ENCODE data around the gene SLC25A17.
"Not testable (repeated sequence)": the region's sequence is repeated elsewhere in the genome, so short reads cannot be mapped to it uniquely, and the experiment has no call there.

Gene SLC25A17

DNA sequence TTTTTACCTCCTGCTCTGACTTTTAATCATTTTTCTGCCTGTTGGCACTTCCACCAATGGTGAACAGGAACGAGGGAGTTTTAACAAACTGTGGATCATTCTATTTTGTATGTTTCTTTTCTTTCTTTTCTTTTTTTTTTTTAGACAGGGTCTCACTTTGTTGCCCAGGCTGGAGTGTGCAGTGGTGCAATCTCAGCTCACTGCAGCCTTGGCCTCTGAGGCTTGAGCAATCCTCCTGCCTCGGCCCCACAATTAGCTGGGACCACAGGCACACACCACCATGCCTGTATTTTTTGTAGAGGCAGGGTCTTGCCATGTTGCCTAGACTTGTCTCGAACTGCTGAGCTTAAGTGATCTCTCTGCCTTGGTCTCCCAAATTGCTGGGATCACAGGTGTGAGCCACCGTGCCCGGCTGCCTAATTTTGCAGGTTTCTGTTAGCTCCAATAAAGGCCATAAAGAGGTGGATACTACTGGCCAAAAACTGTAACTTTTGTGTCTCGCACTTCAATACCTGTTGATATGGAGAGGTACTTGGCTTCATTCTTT lies 59.8 kb downstream of the SLC25A17 start:
- H3K14ac ChIP-seq (ENCODE audit: low read length): no peak overlapping the region
- no peak overlapping the region for H4K91ac ChIP-seq (ENCODE audit: low read depth, low read length, poor library complexity)
- H3K9ac ChIP-seq (ENCODE audit: low read depth, low read length, poor library complexity): no peak overlapping the region
- H3K4ac ChIP-seq (ENCODE audit: low read length): no peak overlapping the region
- no peak overlapping the region for H2BK5ac ChIP-seq (ENCODE audit: low read length)
- no peak overlapping the region for H2BK120ac ChIP-seq (ENCODE audit: low read depth, low read length)
- H3K4me1 ChIP-seq (ENCODE audit: control insufficient read depth in 2 of 2, insufficient read depth in 1 of 2, low read depth in 1 of 2, low read length in 2 of 2): no peaks in the 10 kb centered on the region
- H3K27me3 ChIP-seq (ENCODE audit: control insufficient read depth in 3 of 3, insufficient read depth in 3 of 3, low read depth in 1 of 3, low read length in 3 of 3): no peaks in the 10 kb centered on the region
- H2BK15ac ChIP-seq (ENCODE audit: low read length): no peak overlapping the region
- no peak overlapping the region for H3K4me2 ChIP-seq (ENCODE audit: insufficient read depth, low read length, poor library complexity, severe bottlenecking)
- no peak overlapping the region for H3K23ac ChIP-seq (ENCODE audit: low read depth, low read length, poor library complexity)
- DNase-seq (ENCODE audit: low spot score): no peak
- H3K79me1 ChIP-seq (ENCODE audit: low read depth, low read length): no peaks in the 10 kb centered on the region
- H2BK12ac ChIP-seq (ENCODE audit: low read length): no peak overlapping the region
- no CpG with 5 or more reads among the region's 6 CpGs for WGBS, 2 donors (ENCODE audit: extremely low coverage in 2 of 2, insufficient read length in 2 of 2, insufficient replicate concordance in 1 of 2)
- H4K8ac ChIP-seq (ENCODE audit: low read depth, low read length): no peak overlapping the region
- no peak overlapping the region for H3K4me3 ChIP-seq (ENCODE audit: low read length in 2 of 2)
- no peak overlapping the region for H2AK5ac ChIP-seq (ENCODE audit: low read depth, low read length)
- H3K27ac ChIP-seq (replicated peaks; ENCODE audit: low read length): no peak overlapping the region
- H3K9me3 ChIP-seq (replicated peaks in 1 of 2; ENCODE audit: control insufficient read depth in 2 of 2, insufficient read depth in 1 of 2, low read depth in 1 of 2, low read length in 2 of 2): no peaks in the 10 kb centered on the region
- H2AFZ ChIP-seq (ENCODE audit: low read length): no peak overlapping the region
- H3K36me3 ChIP-seq (replicated peaks in 1 of 2; ENCODE audit: control insufficient read depth in 2 of 2, insufficient read depth in 2 of 2, low read length in 2 of 2): no peaks in the 10 kb centered on the region
- no peak overlapping the region for H3K18ac ChIP-seq (ENCODE audit: low read length)

DNA sequence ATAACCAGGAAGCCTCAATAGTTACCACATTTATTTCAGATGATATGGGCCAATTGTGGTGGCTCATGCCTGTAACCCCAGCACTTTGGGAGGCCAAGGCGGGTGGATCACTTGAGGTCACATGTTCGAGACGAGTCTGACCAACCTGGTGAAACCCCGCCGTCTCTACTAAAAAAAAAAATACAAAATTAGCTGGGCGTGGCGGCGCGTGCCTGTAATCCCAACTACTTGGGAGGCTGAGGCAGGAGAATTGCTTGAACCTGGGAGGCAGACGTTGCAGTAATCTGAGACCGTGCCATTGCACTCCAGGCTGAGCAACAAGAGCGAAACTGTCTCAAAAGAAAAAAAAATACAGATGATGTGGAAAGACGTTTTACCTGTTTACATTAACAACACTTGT lies 60.3 kb downstream of the SLC25A17 start:
- not testable (repeated sequence) for H2BK15ac ChIP-seq (ENCODE audit: low read length); H3K23ac ChIP-seq (ENCODE audit: low read depth, low read length, poor library complexity); H2AK5ac ChIP-seq (ENCODE audit: low read depth, low read length); H2AFZ ChIP-seq (ENCODE audit: low read length); H3K27me3 ChIP-seq (ENCODE audit: control insufficient read depth in 3 of 3, insufficient read depth in 3 of 3, low read depth in 1 of 3, low read length in 3 of 3); H3K79me1 ChIP-seq (ENCODE audit: low read depth, low read length); DNase-seq (ENCODE audit: low spot score); H3K18ac ChIP-seq (ENCODE audit: low read length); H3K4ac ChIP-seq (ENCODE audit: low read length); H3K4me3 ChIP-seq (ENCODE audit: low read length in 2 of 2); H3K4me2 ChIP-seq (ENCODE audit: insufficient read depth, low read length, poor library complexity, severe bottlenecking); H3K36me3 ChIP-seq (replicated peaks in 1 of 2; ENCODE audit: control insufficient read depth in 2 of 2, insufficient read depth in 2 of 2, low read length in 2 of 2); H4K8ac ChIP-seq (ENCODE audit: low read depth, low read length); H3K9ac ChIP-seq (ENCODE audit: low read depth, low read length, poor library complexity); H3K27ac ChIP-seq (replicated peaks; ENCODE audit: low read length); H3K4me1 ChIP-seq (ENCODE audit: control insufficient read depth in 2 of 2, insufficient read depth in 1 of 2, low read depth in 1 of 2, low read length in 2 of 2); H2BK120ac ChIP-seq (ENCODE audit: low read depth, low read length); H2BK5ac ChIP-seq (ENCODE audit: low read length); H2BK12ac ChIP-seq (ENCODE audit: low read length); H4K91ac ChIP-seq (ENCODE audit: low read depth, low read length, poor library complexity); H3K9me3 ChIP-seq (replicated peaks in 1 of 2; ENCODE audit: control insufficient read depth in 2 of 2, insufficient read depth in 1 of 2, low read depth in 1 of 2, low read length in 2 of 2); H3K14ac ChIP-seq (ENCODE audit: low read length)
- WGBS, 2 donors (ENCODE audit: extremely low coverage in 2 of 2, insufficient read length in 2 of 2, insufficient replicate concordance in 1 of 2): no CpG with 5 or more reads among the region's 13 CpGs

- Histone ChIP-seq H3K4ac (ENCODE audit: low read length) (no peak overlapping the region), H3K23ac (ENCODE audit: low read depth, low read length, poor library complexity) (no peak overlapping the region), H2AFZ (ENCODE audit: low read length) (no peak overlapping the region), H3K27ac (replicated peaks; ENCODE audit: low read length) (no peak overlapping the region), H4K91ac (ENCODE audit: low read depth, low read length, poor library complexity) (no peak overlapping the region), H3K4me1 (ENCODE audit: control insufficient read depth in 2 of 2, insufficient read depth in 1 of 2, low read depth in 1 of 2, low read length in 2 of 2) (peaks cover 0 to 1% of the 10 kb centered on the region in 2 donors), H2BK15ac (ENCODE audit: low read length) (no peak overlapping the region), H2AK5ac (ENCODE audit: low read depth, low read length) (no peak overlapping the region), H3K18ac (ENCODE audit: low read length) (no peak overlapping the region), H2BK5ac (ENCODE audit: low read length) (no peak overlapping the region), H3K9ac (ENCODE audit: low read depth, low read length, poor library complexity) (no peak overlapping the region), H2BK12ac (ENCODE audit: low read length) (no peak overlapping the region), H2BK120ac (ENCODE audit: low read depth, low read length) (no peak overlapping the region), H3K9me3 (replicated peaks in 1 of 2; ENCODE audit: control insufficient read depth in 2 of 2, insufficient read depth in 1 of 2, low read depth in 1 of 2, low read length in 2 of 2) (peaks cover 0 to 5% of the 10 kb centered on the region in 2 donors), H3K79me1 (ENCODE audit: low read depth, low read length) (no peaks in the 10 kb centered on the region), H3K27me3 (ENCODE audit: control insufficient read depth in 3 of 3, insufficient read depth in 3 of 3, low read depth in 1 of 3, low read length in 3 of 3) (no peaks in the 10 kb centered on the region), H3K36me3 (replicated peaks in 1 of 2; ENCODE audit: control insufficient read depth in 2 of 2, insufficient read depth in 2 of 2, low read length in 2 of 2) (no peaks in the 10 kb centered on the region), H4K8ac (ENCODE audit: low read depth, low read length) (no peak overlapping the region), H3K14ac (ENCODE audit: low read length) (no peak overlapping the region), H3K4me3 (ENCODE audit: low read length in 2 of 2) (no peak overlapping the region), H3K4me2 (ENCODE audit: insufficient read depth, low read length, poor library complexity, severe bottlenecking) (no peak overlapping the region)
- DNase-seq (ENCODE audit: low spot score): no peak
- no CpG with 5 or more reads among the region's 3 CpGs for WGBS, 2 donors (ENCODE audit: extremely low coverage in 2 of 2, insufficient read length in 2 of 2, insufficient replicate concordance in 1 of 2)
These were observed 60.8 kb downstream of the SLC25A17 start for GRCh38 chr22:40758390-40758789.

DNA sequence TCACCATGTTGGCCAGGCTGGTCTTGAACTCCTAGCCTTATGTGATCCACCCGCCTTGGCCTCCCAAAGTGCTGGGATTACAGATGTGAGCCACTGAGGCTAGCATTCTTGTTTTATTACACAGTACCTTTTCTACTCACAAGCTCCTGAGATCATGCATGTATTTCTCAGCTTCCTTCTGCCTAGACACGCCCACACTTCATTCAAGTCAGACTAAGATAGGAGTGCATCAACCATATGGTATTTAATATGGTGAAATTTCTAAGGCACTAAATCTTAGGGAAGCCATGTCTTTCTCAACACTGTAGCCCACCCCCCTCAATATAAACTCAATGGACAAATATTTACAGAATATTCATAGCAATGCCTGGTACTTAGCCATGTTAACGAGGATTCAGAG lies 62.1 kb downstream of the SLC25A17 start:
- Histone ChIP-seq H2BK12ac (ENCODE audit: low read length) (no peak overlapping the region), H2BK15ac (ENCODE audit: low read length) (no peak overlapping the region), H3K36me3 (replicated peaks in 1 of 2; ENCODE audit: control insufficient read depth in 2 of 2, insufficient read depth in 2 of 2, low read length in 2 of 2) (no peaks in the 10 kb centered on the region), H3K23ac (ENCODE audit: low read depth, low read length, poor library complexity) (no peak overlapping the region), H2BK5ac (ENCODE audit: low read length) (no peak overlapping the region), H3K27ac (replicated peaks; ENCODE audit: low read length) (no peak overlapping the region), H3K9ac (ENCODE audit: low read depth, low read length, poor library complexity) (no peak overlapping the region), H3K27me3 (ENCODE audit: control insufficient read depth in 3 of 3, insufficient read depth in 3 of 3, low read depth in 1 of 3, low read length in 3 of 3) (no peaks in the 10 kb centered on the region), H2AK5ac (ENCODE audit: low read depth, low read length) (no peak overlapping the region), H3K4me1 (ENCODE audit: control insufficient read depth in 2 of 2, insufficient read depth in 1 of 2, low read depth in 1 of 2, low read length in 2 of 2) (peaks cover 0 to 1% of the 10 kb centered on the region in 2 donors), H4K91ac (ENCODE audit: low read depth, low read length, poor library complexity) (no peak overlapping the region), H3K9me3 (replicated peaks in 1 of 2; ENCODE audit: control insufficient read depth in 2 of 2, insufficient read depth in 1 of 2, low read depth in 1 of 2, low read length in 2 of 2) (peaks cover 0 to 10% of the 10 kb centered on the region in 2 donors), H3K79me1 (ENCODE audit: low read depth, low read length) (no peaks in the 10 kb centered on the region), H3K4me2 (ENCODE audit: insufficient read depth, low read length, poor library complexity, severe bottlenecking) (no peak overlapping the region), H3K4ac (ENCODE audit: low read length) (no peak overlapping the region), H3K18ac (ENCODE audit: low read length) (no peak overlapping the region), H2BK120ac (ENCODE audit: low read depth, low read length) (no peak overlapping the region), H2AFZ (ENCODE audit: low read length) (no peak overlapping the region), H3K4me3 (ENCODE audit: low read length in 2 of 2) (no peak overlapping the region), H3K14ac (ENCODE audit: low read length) (no peak overlapping the region), H4K8ac (ENCODE audit: low read depth, low read length) (no peak overlapping the region)
- no peak for DNase-seq (ENCODE audit: low spot score)
- no CpG with 5 or more reads among the region's 3 CpGs for WGBS, 2 donors (ENCODE audit: extremely low coverage in 2 of 2, insufficient read length in 2 of 2, insufficient replicate concordance in 1 of 2)

Data from neuronal stem cell (in vitro differentiated cells).